ENCODE measurements around the gene MARCHF3.
"Not testable (repeated sequence)": the region's sequence is repeated elsewhere in the genome, so short reads cannot be mapped to it uniquely, and the experiment has no call there.

Gene MARCHF3

DNA sequence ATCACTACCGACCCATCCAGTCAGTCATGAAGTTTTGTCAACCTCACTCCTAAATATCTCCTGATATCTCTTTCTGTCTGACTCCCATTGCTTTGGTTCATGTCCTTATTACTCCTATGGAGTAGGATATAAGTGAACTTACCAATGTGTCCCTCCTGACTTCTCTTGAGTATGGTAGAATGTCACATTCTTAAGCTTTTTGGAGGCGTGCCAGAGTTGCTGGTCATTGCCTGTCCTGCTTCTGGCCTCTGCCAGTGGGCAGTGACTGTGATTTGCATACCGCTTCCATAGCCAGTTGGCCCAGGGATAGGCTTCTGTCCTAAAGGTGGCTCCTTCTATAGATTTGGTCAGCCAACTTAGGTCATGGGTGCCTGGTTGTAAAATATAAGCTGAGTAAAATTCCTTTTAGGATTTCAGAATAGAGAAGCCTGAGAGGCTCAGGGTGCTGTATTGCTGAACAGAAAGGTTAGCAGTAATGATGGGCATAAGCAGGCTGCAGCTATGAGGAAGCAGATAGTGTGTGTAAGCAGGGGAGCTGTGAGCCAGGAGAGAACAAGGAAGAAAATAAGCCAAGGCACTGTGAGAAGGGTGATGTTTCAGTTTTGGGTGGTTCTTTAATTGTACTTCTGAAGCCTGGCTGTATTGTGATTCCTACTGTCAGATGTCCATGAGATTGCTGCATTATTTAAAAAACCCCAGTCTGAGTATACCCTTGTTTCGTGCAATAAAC lies 16.1 kb upstream of the MARCHF3 start:
- no peak for DNase-seq

DNA sequence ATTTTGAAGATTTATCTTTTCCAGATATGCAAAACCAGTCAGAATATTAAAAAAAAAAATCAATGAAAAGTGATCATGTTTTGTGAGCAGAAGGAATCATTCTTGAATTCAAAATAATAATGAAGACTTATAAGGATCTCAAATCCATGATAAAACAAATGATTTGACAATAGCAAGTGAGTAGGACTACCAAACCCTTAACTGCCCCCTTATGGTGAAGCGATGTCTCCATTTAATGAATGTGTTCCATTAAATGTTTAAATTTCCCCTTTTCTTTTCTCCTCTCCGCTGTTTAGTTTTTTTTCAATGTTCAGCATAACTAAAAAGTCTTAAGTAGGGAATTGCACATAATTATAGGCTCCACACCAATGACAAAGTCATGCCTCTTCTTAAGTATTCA lies 12.2 kb upstream of the MARCHF3 start:
- no peak for DNase-seq

DNA sequence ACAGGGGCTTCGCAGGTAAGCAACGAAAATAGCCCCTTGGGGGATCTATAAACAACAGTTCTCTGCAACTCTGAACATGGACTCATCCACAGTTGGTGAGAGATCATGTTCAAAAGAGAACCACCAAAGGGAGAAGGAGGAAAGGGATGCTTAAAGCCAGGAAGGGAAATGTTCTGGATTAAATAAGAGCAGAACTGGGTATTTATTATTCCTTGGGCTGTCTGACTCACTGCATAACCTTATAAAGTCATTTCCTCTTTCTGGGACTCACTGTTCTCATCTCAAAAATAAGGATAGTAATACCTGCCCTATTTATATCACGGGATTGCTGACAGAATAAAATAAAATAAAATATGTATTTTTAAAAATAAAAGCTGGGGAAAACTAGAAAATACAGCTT lies 11.2 kb upstream of the MARCHF3 start:
- DNase-seq: no peak

DNA sequence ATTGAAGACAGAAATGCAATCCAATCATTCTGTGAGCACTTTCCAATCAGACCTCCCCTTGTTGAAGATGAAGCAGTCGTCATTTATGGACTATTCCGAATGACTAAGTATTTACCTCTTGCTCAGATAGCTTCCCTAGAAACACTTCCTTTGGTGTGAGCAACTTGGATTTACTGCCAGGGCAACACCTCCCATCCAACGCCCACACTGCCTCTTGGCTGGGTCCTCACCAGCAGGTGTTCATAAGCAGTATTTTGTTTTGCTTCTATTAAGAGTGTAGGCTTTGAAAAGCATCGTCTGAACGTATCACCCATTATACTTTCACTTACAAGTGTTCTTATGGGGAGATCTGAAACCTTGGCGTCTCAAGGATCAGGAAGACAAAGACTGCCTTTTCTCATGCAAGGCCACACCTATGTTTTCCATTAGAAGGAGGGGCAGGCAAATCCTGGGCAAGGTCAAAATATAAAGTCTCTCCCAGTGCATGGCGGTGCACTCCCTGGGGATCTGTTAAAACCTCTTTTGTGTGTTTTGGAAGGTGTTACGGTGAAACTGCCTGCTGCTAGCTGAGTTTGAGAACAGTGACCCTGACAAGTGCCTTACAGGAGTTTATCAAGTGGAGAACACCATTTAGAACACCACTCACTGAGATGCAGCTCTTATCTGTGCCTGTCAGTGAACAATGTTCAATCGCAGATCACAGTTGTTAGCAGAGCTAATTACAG lies 10.6 kb upstream of the MARCHF3 start:
- no peak for DNase-seq

DNA sequence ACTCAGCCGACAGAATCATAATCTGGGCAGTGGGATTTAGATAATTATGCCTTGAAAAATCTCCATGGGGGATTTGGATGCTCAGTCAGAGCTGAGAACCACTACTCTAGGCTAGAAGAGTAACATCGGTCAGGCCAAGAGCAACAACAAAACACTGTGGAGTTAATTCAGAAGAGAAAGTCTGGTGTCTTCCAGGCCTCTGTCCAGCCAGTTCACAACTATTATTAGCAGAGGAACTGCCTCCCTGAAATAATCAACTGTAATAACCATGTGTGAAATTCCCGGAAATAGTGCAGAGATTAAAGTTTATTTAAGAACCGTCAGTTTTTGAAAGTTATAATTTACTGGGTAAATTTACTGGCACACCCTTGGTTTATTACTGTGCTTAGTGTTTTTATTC lies 8.2 kb upstream of the MARCHF3 start:
- no peak for DNase-seq

DNA sequence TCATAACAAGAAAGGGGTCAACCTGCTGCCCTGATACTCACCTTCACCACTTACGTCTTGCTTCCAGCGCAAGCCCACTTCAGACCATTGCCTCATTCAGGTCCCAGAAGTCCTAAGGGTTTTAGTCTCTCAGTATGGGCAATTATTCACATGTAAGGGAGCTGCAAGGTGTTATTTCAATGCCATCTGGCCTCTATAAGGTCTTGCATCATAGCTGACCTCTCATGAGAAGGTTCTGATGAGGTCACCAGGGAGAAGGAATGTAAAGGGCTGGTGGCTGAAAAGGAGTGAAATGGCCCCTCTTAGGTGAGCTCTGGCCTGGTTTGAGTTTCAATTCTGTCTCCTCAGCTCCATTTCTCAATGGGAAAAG lies 1.5 kb upstream of the MARCHF3 start:
- no peak for DNase-seq

DNA sequence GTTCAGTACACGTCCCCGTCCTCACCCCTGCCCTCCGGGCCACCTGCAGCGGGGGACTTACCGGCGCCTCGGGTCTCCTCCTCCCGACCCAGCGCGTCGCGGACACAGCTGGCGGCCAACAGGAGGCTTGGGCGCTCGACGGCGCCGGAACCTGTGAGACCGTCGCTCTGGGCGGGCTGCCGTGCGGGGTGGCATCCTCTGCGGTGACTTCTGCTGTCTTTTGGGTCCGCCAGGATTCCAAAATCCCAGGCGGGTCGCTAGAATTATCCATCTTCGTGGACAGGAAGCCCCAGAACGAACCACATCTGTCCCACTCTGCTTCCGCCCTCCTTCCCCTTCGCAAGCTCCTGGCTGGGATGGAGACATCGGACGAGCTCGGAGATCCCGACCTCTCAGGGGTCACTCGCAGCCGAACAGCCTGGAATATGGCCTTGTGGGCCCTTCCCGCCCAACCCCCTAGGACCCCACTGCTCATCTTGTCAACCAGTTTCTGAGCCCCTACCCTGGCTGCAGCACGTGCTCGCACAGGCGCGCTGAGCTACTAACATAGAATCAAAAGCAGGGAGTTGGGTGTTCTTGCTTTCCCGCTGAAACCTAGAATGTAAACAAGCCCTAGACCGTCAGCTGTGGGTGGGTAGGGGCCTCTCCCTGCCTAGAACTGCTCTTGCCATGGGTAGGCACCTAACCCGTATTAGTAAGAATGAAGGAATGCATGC lies 947 bp upstream of the MARCHF3 start:
- no peak for DNase-seq

DNA sequence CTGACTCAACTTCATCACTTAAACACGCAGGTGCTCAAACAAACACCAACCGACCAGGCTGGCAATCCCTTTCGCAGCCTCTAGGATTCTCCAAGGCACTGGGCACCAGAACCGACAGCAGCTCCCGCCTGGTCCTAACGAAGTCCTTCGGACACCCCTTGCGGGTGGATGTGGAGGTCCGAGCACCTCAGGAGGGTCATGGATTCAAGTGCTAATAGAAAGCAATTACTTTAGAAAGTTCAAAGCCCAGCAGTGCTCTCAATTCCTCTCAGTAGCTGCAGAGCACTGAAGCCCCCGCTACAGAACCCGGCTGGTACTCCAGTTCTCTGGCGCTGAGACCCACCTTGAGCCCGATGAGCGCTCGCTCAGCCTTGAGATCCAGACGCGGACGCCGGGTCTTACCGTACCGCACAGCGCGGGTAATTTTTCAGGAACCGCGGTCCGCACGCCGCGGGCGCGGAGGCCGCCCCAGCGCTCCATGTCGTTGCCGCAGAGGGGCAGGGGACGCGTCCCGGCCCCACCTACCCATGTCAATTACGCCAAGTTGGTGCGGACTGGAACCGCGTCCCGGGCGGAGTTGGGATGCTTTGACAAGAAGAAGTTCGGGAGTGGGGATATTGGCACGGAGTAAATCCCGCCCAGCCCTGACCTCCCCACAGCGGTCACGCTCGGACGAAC lies 638 bp downstream of the MARCHF3 start:
- no peak for DNase-seq

DNA sequence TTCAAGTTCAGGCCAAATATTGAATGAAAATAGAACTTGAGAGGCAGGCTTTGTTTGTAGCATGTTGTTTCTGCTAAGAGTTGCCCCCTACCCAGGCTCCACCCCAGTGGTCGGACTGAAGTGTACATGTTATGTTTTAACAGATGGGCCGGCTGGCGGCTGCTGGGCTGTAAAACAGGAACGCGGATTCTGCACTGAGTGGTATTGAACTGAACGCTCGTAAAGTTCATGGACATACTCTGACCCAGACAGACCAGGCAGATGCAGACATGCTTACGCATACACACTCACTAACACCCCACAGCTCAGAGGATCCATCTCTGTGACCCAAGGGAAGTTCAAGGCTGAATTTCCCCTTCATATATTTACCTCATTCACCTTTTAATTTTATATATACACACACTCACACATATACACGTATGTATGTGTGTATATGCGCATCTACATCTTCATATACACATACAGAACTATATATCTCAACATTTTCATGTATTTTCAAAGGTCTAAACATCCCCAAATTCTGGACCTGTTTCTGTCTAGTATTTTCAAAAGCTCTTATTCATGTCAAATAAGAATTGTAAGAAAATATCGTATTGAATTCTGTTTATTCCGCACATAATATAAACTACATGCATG lies 1.4 kb downstream of the MARCHF3 start:
- peak; percentile 6 for DNase-seq

DNA sequence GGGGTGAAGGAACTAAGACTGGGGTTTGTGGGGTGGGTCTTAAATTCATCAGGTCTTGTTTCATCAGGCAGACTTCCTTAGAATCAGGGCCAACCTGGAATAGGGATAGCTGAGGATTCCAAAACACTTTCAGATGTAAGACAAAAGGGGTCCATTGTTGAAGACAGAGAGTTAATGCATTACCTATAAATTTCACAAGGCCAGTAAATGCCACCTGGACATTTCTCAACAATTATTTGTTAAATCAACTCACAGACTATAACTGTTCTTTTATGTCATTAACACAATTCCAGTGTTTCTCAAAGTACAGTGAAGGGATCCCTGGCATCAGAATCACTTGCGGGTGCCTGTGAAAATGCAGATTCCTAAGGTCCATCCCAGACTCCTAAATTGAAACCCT lies 2.8 kb downstream of the MARCHF3 start:
- DNase-seq: no peak

DNA sequence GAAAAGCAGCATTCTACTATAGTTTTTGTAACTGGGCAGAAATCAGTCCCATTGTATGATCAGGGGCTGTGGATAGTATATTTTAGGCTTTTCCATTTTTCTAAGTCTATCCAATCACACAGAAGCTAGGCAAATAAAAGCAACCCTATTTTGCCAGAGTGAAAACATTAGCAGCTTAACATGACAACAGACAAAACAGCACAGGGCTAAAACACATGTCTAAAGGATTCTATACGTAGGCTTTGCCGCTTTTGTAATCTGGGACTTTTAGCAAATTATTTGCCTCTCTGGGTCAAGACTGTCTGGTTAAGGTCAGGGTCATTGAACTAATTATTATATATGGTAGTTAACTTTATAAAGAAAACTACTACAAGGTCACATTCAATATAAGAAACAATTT lies 4.2 kb downstream of the MARCHF3 start:
- DNase-seq: no peak

DNA sequence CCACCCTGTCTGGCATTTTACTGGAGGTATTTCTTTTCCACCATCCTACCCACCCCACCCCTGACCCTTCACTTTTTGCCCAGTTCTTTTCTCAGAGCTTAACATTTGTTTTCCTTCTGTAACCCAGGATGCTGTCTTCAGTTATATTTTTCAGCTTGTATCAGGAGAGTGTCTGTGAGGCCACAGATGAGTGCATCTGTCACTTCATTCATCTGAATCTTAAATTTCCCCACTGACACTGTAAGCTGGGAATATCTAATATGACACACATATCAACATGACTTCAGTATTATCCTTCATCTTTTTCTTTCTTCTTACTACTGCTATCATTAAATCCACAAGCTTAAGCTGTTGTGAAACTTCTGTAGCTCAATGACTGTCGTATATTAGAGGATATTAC lies 4.9 kb downstream of the MARCHF3 start:
- no peak for DNase-seq

DNA sequence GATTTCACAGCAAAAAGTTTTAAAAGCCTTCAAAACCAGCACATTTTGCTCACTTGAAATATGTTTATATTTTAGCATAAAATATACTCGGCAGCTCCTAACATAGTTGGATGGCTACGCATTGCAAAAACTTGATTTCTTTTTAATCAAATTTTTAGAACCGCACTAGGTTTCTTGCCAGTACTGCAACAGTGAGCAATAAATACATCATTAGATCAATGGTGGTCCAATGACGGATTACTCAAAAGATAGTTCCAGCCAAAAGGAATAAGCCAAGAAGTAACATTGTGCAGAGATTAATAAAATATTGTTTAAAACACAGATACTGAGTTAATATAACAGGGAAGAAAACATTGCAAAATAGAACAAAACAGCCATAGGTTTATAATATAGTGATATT lies 5.5 kb downstream of the MARCHF3 start:
- DNase-seq: no peak

DNA sequence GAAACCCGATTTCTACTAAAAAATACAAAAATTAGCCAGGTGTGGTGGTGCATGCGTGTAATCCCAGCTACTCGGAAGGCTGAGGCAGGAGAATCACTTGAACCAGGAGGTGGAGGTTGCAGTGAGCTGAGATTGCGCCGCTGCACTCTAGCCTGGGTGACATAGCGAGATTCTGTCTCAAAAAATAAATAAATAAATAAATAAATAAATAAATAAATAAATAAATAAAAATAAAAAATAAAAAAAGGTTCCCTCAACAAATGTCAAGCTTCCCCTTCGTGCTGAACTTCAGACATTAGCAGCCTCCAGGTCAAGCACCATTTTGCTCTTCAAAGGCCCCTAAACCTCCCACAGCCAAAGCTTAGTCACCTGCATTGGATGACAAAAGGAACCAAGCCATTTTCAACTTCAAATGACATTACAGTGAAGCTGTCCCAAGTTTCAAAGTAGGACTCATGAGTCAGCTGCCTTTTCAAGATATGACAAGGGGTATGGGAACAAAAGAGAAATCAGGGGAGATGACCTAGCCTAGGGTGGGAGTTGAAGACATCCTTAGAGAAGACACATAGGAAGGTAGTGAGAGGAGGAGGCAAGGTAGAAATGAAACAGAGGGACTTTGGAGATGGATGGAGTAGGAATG lies 6.7 kb downstream of the MARCHF3 start:
- not testable (repeated sequence) for DNase-seq

DNA sequence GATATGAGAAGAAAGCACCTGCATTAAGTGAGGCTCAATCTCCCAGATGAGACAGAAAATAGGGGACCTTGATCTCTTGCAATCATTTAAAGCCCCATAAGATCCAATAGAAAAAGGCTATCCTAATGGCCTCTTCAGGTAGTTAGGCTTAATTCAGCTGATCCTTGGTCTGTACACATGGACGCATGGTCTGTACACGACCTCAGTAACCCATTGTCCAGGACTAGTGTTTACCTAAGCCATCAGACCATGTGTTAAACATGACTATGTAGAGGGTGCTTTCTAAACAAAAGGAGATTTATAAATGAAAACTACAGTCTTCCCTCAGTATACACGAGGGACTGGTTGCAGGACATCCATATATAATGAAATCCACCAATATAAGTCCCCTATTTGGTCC lies 7.5 kb downstream of the MARCHF3 start:
- DNase-seq: no peak

DNA sequence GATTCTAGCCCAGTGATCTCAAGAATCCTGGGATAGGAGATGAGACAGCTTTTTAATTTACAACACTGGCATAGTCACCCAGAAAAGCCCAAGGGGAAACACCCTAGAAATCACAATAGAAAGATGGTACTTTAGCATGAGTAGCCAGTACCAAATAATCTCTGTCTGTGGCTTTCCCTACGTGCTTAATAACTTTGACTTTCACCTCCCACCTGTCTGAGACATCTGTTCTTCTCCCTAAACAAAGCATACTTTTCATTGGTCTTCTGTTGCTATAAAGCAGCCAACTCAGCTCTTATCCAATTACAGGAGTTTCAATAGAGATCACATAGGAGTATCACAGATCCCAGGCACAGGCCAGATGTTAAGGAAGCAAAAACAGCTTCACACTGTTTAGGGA lies 10.4 kb downstream of the MARCHF3 start:
- DNase-seq: no peak

DNA sequence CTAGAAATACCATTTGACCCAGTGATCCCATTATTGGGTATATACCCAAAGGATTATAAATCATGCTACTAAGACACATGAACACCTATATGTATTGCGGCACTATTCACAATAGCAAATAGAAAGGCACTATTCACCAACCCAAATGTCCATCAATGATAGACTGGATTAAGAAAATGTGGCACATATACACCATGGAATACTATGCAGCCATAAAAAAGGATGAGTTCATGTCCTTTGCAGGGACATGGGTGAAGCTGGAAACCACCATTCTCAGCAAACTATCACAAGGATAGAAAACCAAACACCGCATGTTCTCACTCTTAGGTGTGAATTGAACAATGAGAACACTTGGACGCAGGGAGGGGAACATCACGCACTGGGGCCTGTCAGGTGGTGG lies 13.6 kb downstream of the MARCHF3 start:
- DNase-seq: not testable (repeated sequence)

DNA sequence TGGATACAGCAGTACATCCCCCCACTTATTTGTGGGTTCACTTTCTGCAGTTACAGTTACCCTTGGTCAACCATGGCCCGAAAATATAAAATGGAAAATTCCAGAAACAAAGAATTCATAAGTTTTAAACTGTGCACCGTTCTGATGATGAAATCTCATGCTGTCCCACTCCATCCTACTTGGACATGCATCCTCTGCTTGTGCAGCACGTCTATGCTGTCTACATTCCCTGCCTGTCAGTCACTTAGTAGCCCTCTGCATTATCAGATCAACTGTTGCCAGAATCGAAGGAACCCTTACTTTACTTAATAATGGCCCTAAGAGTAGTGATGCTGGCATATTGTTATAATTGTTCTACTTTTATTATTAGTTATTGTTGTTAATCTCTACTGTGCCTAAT lies 14.6 kb downstream of the MARCHF3 start:
- no peak for DNase-seq

DNA sequence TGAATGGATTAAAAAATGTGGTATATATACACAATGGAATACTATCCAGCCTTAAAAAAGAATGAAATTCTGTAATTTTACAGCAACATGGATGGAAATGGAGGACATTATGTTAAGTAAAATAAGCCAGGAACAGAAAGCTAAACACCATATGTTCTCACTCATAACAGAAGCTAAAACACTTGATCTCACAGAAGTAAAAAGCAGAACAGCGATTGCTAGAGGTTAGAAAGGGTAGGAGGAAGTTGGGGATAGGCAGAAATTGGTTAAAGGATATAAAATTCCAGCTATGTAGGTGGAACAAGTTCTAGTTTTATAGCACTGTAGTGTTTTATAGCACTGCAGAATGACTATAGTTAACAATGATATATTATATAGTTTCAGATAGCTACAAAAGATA lies 15.8 kb downstream of the MARCHF3 start:
- DNase-seq: no peak

DNA sequence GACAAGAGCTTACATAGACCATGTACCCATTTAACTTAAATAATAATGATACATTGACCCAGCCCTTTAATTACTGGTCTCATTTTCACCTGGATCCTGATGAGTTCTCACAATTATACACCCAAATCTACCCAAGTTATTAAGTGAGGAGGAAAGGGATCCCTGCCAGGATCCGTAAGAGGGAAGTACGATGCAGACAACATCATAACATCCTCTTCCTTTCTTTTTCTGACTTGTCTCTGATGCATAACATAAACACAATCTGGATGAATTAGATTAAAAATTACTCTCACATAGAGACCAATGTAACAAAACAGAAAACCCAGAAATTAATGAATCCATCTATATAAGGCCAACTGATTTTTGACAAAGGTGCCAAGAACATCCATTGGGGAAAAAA lies 17.0 kb downstream of the MARCHF3 start:
- no peak for DNase-seq

DNA sequence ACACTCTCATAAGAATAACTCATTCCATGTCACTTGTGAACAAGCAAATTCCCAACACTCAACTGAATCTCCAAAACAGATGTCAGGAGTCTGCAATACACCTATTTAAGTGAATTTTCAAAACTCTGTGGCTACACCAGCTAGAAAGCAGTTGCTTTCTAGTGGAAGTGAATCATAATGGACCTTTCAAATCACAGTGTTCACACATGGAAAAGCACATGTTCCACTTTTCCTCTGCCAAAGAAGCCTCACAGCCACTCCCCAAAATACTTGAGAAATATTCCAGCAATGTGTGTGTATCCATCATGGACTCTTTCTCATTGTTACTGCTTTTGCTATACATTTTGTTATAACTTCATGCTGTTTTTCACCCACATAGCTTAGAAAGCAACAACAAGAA lies 17.4 kb downstream of the MARCHF3 start:
- DNase-seq: no peak

DNA sequence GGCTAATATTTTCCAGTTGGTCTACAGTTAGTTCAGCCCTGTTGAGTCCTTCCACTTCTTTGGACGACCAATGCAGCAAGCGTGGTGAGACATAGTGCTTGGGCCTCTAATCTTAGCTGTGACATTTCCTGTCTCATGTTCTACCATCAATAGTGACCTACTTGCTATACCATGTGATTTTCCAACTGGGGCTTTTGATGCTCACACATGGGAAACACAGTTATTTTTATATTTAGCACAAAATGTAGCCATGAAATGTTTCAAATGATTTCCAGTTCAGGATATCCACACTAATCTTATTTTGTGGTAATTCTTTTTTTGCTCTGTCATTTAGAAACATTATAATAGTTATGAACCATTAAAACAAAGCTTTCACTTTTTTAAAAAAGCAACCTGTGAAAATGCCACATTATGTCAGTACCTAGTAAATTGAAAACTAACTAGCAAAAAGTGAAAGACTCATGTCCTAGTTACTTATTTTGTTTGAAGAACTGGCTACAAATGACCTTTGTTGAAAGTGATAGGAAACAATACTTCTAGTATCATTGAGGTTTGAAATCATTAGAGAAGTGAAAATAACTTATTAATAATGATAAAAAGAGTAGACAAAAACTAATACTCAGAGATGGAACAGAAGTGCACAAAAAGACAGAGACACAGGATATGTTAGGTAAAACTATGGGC lies 18.3 kb downstream of the MARCHF3 start:
- DNase-seq: no peak

All from KG1 (cell line).